Activated B cell treated with CpG ODN at 0.5 μM for 24 hours (primary cell): ENCODE data around the gene CDC14A. TPM values are rescaled to one million over a fixed set of nuclear protein-coding genes. Genes with fewer than 3 reads are reported as not detected.

Source experiments
- ATAC-seq: fragments of 200-7000 bp; cut with Tn5 transposase; one replicate; pipeline ENCODE4 v1.10.0; 2021; ENCODE audit warnings: low read depth, mild to moderate bottlenecking, moderate library complexity
- CTCF ChIA-PET: fragments of 350-600 bp; sonication (Branson Sonifier 250); formaldehyde crosslinking; loops from one replicate; lab custom pipeline; 2021; ENCODE audit warnings: antibody characterized with exemption; lab: Charles Lee
- POLR2A ChIA-PET: fragments of 350-600 bp; sonication (Branson Sonifier 250); formaldehyde crosslinking; loops from one replicate; lab custom pipeline; 2021; ENCODE audit warnings: antibody characterized with exemption; lab: Charles Lee
- DNase-seq: peaks from one replicate; pipeline ENCODE4 v3.0.0; 2022
- H3K27ac Mint-ChIP-seq: one replicate; pipeline ENCODE4 v1.8.0; 2020; ENCODE audit warnings: mixed read lengths
- H3K27me3 Mint-ChIP-seq: one replicate; pipeline ENCODE4 v1.8.0; 2021; ENCODE audit warnings: mixed read lengths
- H3K36me3 Mint-ChIP-seq: one replicate; pipeline ENCODE4 v1.8.0; 2021; ENCODE audit warnings: low read depth, mixed read lengths
- H3K4me1 Mint-ChIP-seq: one replicate; pipeline ENCODE4 v1.8.0; 2021; ENCODE audit warnings: mixed read lengths
- H3K4me3 Mint-ChIP-seq: one replicate; pipeline ENCODE4 v1.8.0; 2020; ENCODE audit warnings: mild to moderate bottlenecking, mixed read lengths
- H3K9me3 Mint-ChIP-seq: one replicate; pipeline ENCODE4 v1.8.0; 2020; ENCODE audit warnings: mixed read lengths
- intact Hi-C: fragments of 100-400 bp; cut with micrococcal nuclease; formaldehyde crosslinking; loops from one replicate; pipeline ENCODE4 v1.15.1; 2024
- total RNA-seq: library from RNA; stranded (reverse); gene quantifications from 2 replicates; pipeline ENCODE4 v1.2.3, GENCODE V29; 2022
- TF ChIP-seq, protein P1 (sequence below): fragments of 200-600 bp; IDR thresholded peaks from one replicate; pipeline ENCODE4 v1.8.0; 2022; ENCODE audit warnings: antibody characterized with exemption, mild to moderate bottlenecking

Gene CDC14A
- total RNA-seq, 1 donor from 2014 or later: 16.8 TPM

DNA sequence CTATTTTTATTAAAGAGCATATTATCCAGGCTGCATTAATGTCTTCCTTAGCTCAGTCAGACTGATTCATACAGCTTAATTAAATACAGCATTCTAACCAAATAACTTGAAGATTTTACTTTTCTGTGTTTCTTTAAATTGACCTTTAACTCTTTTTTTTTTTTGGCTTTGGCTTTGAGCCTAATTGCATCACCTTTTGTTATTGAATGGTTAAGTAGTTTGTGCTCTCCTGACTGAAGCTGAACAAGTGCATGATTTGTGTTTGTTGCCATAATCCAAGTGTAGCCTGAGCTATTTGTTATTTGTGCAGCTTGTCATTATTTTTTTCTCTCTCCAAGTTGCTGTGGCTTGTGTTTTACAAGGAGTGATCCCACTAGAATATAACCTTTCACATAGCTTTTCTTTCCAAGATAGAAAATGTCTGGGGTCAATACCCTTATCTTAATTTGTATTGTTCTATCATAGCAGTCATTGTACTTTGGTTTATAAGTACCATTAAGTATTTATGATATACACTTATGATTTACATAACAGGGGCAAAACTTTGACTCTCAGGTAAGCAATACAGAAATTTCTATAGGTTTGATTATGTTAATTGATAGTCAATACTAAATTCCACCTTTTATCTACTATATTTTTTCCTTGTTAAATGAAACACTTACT lies 31.6 kb downstream of the CDC14A start:
- Mint-ChIP-seq H3K36me3 (peaks cover 25% of the 10 kb centered on the region), H3K27ac (no peak overlapping the region), H3K4me1 (peaks cover 43% of the 10 kb centered on the region), H3K27me3 (no peaks in the 10 kb centered on the region), H3K4me3 (no peak overlapping the region), H3K9me3 (no peaks in the 10 kb centered on the region)
- ChIA-PET CTCF (interaction anchor here (1.0 to 1.5 kb wide), 2 partner anchors 11 to 55 kb away, joined by 3 to 4 read pairs; no protein-coding TSS in a partner anchor), POLR2A (no interaction called here)
- ATAC-seq (no peak), DNase-seq (no peak)
- intact Hi-C loops: no loop called here
- TF ChIP-seq, protein P1, sequence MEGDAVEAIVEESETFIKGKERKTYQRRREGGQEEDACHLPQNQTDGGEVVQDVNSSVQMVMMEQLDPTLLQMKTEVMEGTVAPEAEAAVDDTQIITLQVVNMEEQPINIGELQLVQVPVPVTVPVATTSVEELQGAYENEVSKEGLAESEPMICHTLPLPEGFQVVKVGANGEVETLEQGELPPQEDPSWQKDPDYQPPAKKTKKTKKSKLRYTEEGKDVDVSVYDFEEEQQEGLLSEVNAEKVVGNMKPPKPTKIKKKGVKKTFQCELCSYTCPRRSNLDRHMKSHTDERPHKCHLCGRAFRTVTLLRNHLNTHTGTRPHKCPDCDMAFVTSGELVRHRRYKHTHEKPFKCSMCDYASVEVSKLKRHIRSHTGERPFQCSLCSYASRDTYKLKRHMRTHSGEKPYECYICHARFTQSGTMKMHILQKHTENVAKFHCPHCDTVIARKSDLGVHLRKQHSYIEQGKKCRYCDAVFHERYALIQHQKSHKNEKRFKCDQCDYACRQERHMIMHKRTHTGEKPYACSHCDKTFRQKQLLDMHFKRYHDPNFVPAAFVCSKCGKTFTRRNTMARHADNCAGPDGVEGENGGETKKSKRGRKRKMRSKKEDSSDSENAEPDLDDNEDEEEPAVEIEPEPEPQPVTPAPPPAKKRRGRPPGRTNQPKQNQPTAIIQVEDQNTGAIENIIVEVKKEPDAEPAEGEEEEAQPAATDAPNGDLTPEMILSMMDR: no peak

DNA sequence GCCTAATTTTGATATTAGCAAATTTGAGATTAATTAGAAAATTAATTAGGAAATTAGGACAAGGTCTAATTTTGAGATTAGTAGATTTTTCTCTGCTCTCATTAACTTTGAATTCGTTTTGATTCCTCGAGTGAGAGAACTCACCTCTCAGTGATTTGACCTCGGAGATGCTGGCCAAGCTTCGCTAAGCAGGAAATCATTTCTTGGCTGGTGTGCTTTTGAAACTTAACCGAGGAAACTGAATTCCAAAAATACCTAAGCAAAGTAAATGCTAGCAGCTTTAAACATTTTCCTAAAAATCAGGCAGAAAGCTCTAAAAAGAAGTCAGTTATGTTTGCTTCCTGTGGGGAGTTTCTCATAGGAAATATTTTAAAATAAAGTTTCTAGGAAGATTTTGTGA lies 34.9 kb downstream of the CDC14A start:
- H3K36me3 Mint-ChIP-seq: peaks cover 21% of the 10 kb centered on the region
- H3K9me3 Mint-ChIP-seq: no peaks in the 10 kb centered on the region
- intact Hi-C loops: loop anchor here (1.0 kb wide), 1 partner anchor 13 kb away; no protein-coding TSS in a partner anchor
- TF ChIP-seq, protein P1: no peak
- POLR2A ChIA-PET: no interaction called here
- H3K27me3 Mint-ChIP-seq: no peaks in the 10 kb centered on the region
- DNase-seq (no peak), ATAC-seq (no peak)
- no peak overlapping the region for H3K27ac Mint-ChIP-seq
- CTCF ChIA-PET: no interaction called here
- peak overlapping the region; percentile 39 for H3K4me3 Mint-ChIP-seq
- peaks cover 45% of the 10 kb centered on the region for H3K4me1 Mint-ChIP-seq

DNA sequence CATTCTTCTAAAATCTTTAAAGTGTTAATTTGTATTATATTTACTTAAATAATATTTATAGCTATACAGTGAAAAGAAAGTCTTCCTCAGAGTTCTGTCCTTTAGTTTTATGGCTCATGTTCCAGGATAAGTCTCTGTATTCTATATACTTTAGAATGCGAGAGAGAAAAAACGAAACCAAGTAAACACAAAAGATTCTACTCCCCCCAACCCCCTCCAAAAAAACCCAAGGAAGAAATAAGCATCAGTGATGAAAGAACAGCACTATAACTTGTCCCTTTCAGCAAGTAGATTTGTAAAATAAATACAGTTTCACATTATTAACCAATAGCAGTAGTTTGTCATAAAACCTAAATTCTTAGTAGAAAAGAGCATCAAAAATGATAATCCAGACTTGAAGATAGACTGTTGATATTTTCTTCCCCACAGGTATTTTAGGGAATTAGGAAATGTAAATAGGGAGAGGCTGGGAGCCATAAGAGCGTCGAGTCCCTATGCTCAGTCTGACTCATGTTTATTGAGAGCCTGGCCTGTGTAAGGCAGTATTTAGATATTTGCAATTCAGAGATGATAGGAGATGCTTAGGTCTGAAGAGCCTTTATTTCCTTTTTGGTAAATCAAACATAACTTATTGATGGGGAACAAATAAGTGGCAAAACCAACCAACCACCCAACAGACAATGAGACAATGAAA lies 35.5 kb downstream of the CDC14A start:
- ATAC-seq (no peak), DNase-seq (no peak)
- CTCF ChIA-PET: no interaction called here
- H3K9me3 Mint-ChIP-seq: no peaks in the 10 kb centered on the region
- TF ChIP-seq, protein P1: no peak
- H3K4me3 Mint-ChIP-seq: peak overlapping the region; percentile 36
- intact Hi-C loops: loop anchor here (1.0 kb wide), 1 partner anchor 12 kb away; no protein-coding TSS in a partner anchor
- H3K27me3 Mint-ChIP-seq: no peaks in the 10 kb centered on the region
- H3K27ac Mint-ChIP-seq: no peak overlapping the region
- H3K4me1 Mint-ChIP-seq: peaks cover 43% of the 10 kb centered on the region
- POLR2A ChIA-PET: interaction anchor here (0.8 kb wide), 1 partner anchor 9 kb away, joined by 3 read pairs; no protein-coding TSS in a partner anchor
- peaks cover 23% of the 10 kb centered on the region for H3K36me3 Mint-ChIP-seq

DNA sequence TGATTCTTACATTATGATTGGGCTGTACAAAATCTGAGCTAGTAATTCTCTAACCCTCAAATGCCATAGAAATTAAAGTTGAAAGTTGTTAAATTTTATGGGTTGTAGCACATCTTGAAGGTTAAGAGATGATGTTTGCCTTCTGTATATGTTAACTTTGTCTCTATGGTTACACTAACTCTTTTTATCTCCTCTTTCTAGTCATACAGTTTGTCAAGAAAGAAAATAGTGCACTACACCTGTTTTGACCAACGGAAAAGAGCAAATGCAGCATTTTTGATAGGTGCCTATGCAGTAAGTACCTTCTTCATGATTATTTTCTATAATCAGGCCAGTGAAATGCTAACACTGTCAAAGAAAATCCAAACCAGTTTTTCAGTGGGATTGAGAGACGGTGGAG lies 38.2 kb downstream of the CDC14A start:
- Mint-ChIP-seq H3K36me3 (peaks cover 24% of the 10 kb centered on the region), H3K4me3 (no peak overlapping the region), H3K27ac (no peak overlapping the region), H3K9me3 (no peaks in the 10 kb centered on the region), H3K4me1 (peaks cover 60% of the 10 kb centered on the region), H3K27me3 (no peaks in the 10 kb centered on the region)
- TF ChIP-seq, protein P1: no peak
- ATAC-seq (no peak), DNase-seq (no peak)
- POLR2A ChIA-PET: no interaction called here
- intact Hi-C loops: loop anchor here (1.0 kb wide), 1 partner anchor 8 kb away; no protein-coding TSS in a partner anchor
- CTCF ChIA-PET: no interaction called here

DNA sequence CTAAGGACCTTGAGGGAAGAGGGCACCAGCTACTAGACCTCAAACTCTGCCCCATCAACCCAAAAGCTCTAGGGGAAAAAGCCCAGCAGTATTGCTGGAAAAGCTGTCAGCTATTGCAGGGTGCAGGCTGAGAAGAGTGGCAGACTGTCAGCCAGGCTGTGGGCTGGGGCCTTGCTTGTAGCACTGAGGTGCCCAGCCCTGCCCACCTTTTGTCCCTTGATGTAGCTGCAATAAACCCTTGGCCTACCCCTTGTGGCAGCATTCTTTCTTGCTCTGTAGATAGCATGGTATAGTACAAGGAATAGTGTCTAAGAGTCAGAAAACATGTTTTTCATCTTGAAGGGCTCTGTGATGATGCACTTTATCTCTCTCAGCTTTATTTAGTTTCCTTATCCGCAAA lies 39.4 kb downstream of the CDC14A start:
- H3K9me3 Mint-ChIP-seq: no peaks in the 10 kb centered on the region
- ChIA-PET POLR2A (interaction anchor here (1.0 kb wide), 1 partner anchor 39 kb away, joined by 3 read pairs; no protein-coding TSS in a partner anchor), CTCF (no interaction called here)
- H3K4me3 Mint-ChIP-seq: no peak overlapping the region
- H3K27ac Mint-ChIP-seq: no peak overlapping the region
- H3K36me3 Mint-ChIP-seq: peaks cover 28% of the 10 kb centered on the region
- DNase-seq (no peak), ATAC-seq (no peak)
- peaks cover 59% of the 10 kb centered on the region for H3K4me1 Mint-ChIP-seq
- H3K27me3 Mint-ChIP-seq: no peaks in the 10 kb centered on the region
- TF ChIP-seq, protein P1: no peak
- intact Hi-C loops: no loop called here
